CD4-positive, CD25-positive, alpha-beta regulatory T cell (primary cell): Measurements from ENCODE around the gene GYPC. TPM values are rescaled to one million over a fixed set of nuclear protein-coding genes. Genes with fewer than 3 reads are reported as not detected.
"Not testable (repeated sequence)": the region's sequence is repeated elsewhere in the genome, so short reads cannot be mapped to it uniquely, and the experiment has no call there.

Experiments used
- ATAC-seq, 2 donors: fragments of 150-1000 bp; cut with Tn5 transposase; one replicate each; pipeline ENCODE4 v1.10.0; 2021; ENCODE audit warnings: low read depth in 2 of 2, moderate number of reproducible peaks in 2 of 2, moderate library complexity in 1 of 2
- DNase-seq, 3 donors: peaks; one replicate each; pipeline versions ENCODE4 v3.0.0 to v3.0.0-alpha.2; 2012 to 2022; ENCODE audit warnings: mixed read lengths in 1 of 3
- H3K27ac ChIP-seq: one replicate; pipeline ENCODE4 v1.7.0; 2013; ENCODE audit warnings: mild to moderate bottlenecking, low read length; ENCODE audit not compliant: insufficient read depth, poor library complexity, severe bottlenecking
- H3K27me3 ChIP-seq: one replicate; pipeline ENCODE4 v1.7.0; 2013; ENCODE audit warnings: low read length; ENCODE audit not compliant: control insufficient read depth, insufficient read depth
- H3K36me3 ChIP-seq: one replicate; pipeline ENCODE4 v1.7.0; 2013; ENCODE audit warnings: mild to moderate bottlenecking, low read length, moderate library complexity; ENCODE audit not compliant: control insufficient read depth, insufficient read depth
- H3K4me1 ChIP-seq: 2 replicates; pipeline ENCODE4 v1.7.0; 2013; ENCODE audit warnings: mild to moderate bottlenecking, low read length; ENCODE audit not compliant: insufficient read depth, control insufficient read depth, poor library complexity, severe bottlenecking
- H3K4me3 ChIP-seq: one replicate; pipeline ENCODE4 v1.7.0; 2013; ENCODE audit warnings: low read depth, mild to moderate bottlenecking, low read length, moderate library complexity
- H3K9me3 ChIP-seq, 2 experiments: 1 replicate in 1 of 2; 2 replicates in 1 of 2; pipeline ENCODE4 v1.7.0; 2013; ENCODE audit warnings: low read length in 2 of 2, mild to moderate bottlenecking in 1 of 2, moderate library complexity in 1 of 2; ENCODE audit not compliant: control insufficient read depth in 2 of 2
- H3K27ac Mint-ChIP-seq, 3 donors: one replicate each; pipeline ENCODE4 v1.8.0; 2020 to 2022; ENCODE audit warnings: mild to moderate bottlenecking in 3 of 3, mixed read lengths in 3 of 3, moderate library complexity in 2 of 3
- H3K27me3 Mint-ChIP-seq: one replicate; pipeline ENCODE4 v1.8.0; 2022; ENCODE audit warnings: mild to moderate bottlenecking, mixed read lengths
- H3K36me3 Mint-ChIP-seq: one replicate; pipeline ENCODE4 v1.8.0; 2020; ENCODE audit warnings: mixed read lengths
- H3K4me1 Mint-ChIP-seq, 4 donors: one replicate each; pipeline ENCODE4 v1.8.0; 2020 to 2022; ENCODE audit warnings: mixed read lengths in 4 of 4, mild to moderate bottlenecking in 1 of 4
- H3K4me3 Mint-ChIP-seq, 4 donors: one replicate each; pipeline ENCODE4 v1.8.0; 2020 to 2022; ENCODE audit warnings: mild to moderate bottlenecking in 4 of 4, mixed read lengths in 4 of 4, moderate library complexity in 3 of 4
- H3K9me3 Mint-ChIP-seq, 7 donors: one replicate each; pipeline ENCODE4 v1.8.0; 2020 to 2022; ENCODE audit warnings: mixed read lengths in 7 of 7, mild to moderate bottlenecking in 3 of 7, moderate library complexity in 2 of 7
- polyA plus RNA-seq, 4 donors: library from polyadenylated mRNA; unstranded; fragments of 300-500 nt; fragmentation: Illumina TruSeq; gene quantifications; one replicate each; pipeline ENCODE4 v1.2.3, GENCODE V29; 2021
- total RNA-seq: library from RNA; stranded (reverse); gene quantifications from one replicate; pipeline ENCODE4 v1.2.3, GENCODE V29; 2022

GYPC gene
- total and polyA plus RNA-seq, 5 donors from 2014 or later = 75.2 to 210 (median 186) TPM

- not testable (repeated sequence) for H3K27me3 ChIP-seq, H3K4me1 ChIP-seq, H3K9me3 ChIP-seq, H3K4me3 ChIP-seq, H3K9me3 Mint-ChIP-seq, H3K27ac Mint-ChIP-seq, H3K36me3 ChIP-seq, H3K27ac ChIP-seq, ATAC-seq, H3K36me3 Mint-ChIP-seq, H3K4me3 Mint-ChIP-seq, H3K27me3 Mint-ChIP-seq, DNase-seq, H3K4me1 Mint-ChIP-seq
Observed at GRCh38 chr2:126717277-126717676, 61.3 kb downstream of the GYPC start.

- peaks cover 7% of the 10 kb centered on the region for H3K27me3 Mint-ChIP-seq
- no peak for ATAC-seq
- Histone ChIP-seq H3K4me1 (no peaks in the 10 kb centered on the region), H3K27ac (no peak overlapping the region), H3K27me3 (no peaks in the 10 kb centered on the region), H3K36me3 (no peaks in the 10 kb centered on the region), H3K4me3 (no peak overlapping the region), H3K9me3 (no peaks in the 10 kb centered on the region)
- no peak for DNase-seq
- H3K4me3 Mint-ChIP-seq = no peak overlapping the region
- no peaks in the 10 kb centered on the region for H3K4me1 Mint-ChIP-seq
- peaks cover 0 to 6% (median 0%) of the 10 kb centered on the region in 7 donors for H3K9me3 Mint-ChIP-seq
- no peaks in the 10 kb centered on the region for H3K36me3 Mint-ChIP-seq
- H3K27ac Mint-ChIP-seq = no peak overlapping the region
Observed at GRCh38 chr2:126717928-126718327, 62.0 kb downstream of the GYPC start.

DNA sequence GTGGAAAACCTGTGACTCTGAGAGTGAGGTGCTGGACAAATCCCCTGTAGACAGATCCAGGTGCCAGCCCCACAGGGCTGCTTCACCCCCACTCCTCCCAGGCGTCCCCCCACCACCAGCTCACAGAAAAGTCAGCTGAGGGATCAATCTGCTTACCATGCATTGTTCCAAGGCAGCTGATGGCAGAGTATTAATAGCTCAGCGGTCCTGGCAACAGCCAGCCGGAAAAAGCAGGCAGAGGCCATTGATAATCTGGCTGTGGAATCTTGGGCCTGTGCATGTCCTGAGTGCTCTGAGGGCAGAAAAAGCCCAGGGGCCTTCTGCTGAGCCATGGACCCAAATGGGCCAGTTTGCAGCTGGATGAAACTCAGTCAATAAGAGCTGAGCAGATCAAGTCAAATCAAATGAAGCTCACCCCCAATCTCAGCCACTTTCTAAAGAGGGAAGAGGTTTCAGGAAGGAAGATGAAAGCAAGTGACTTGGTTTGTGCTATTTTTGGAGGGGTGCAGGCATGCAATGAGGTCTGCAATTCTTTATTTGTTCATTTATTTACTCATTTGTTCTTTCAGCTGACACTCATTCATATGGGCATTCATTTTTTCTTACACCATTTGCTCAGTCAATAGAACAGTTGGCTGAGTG lies 63.4 kb downstream of the GYPC start:
- DNase-seq (no peak), ATAC-seq (no peak)
- peaks cover 7% of the 10 kb centered on the region for H3K27me3 Mint-ChIP-seq
- Histone ChIP-seq H3K4me3 (no peak overlapping the region), H3K27me3 (peaks cover 5% of the 10 kb centered on the region), H3K4me1 (no peaks in the 10 kb centered on the region), H3K36me3 (no peaks in the 10 kb centered on the region), H3K9me3 (no peaks in the 10 kb centered on the region), H3K27ac (no peak overlapping the region)
- no peaks in the 10 kb centered on the region for H3K4me1 Mint-ChIP-seq
- H3K9me3 Mint-ChIP-seq = peaks cover 0 to 8% (median 4%) of the 10 kb centered on the region in 7 donors
- no peak overlapping the region for H3K27ac Mint-ChIP-seq
- no peak overlapping the region for H3K4me3 Mint-ChIP-seq
- H3K36me3 Mint-ChIP-seq = peaks cover 3% of the 10 kb centered on the region

- DNase-seq = no peak
- Mint-ChIP-seq H3K27me3 (peaks cover 7% of the 10 kb centered on the region), H3K27ac (no peak overlapping the region), H3K9me3 (peaks cover 0 to 9% (median 4%) of the 10 kb centered on the region in 7 donors), H3K4me1 (no peaks in the 10 kb centered on the region), H3K36me3 (peaks cover 3% of the 10 kb centered on the region), H3K4me3 (no peak overlapping the region)
- Histone ChIP-seq H3K9me3 (peaks cover 4 to 5% of the 10 kb centered on the region in 2 experiments), H3K27ac (no peak overlapping the region), H3K27me3 (peaks cover 9% of the 10 kb centered on the region), H3K36me3 (no peaks in the 10 kb centered on the region), H3K4me1 (no peaks in the 10 kb centered on the region), H3K4me3 (no peak overlapping the region)
- no peak for ATAC-seq
Observed at GRCh38 chr2:126719833-126720351, 63.9 kb downstream of the GYPC start.

- Mint-ChIP-seq H3K9me3 (peaks cover 0 to 17% (median 7%) of the 10 kb centered on the region in 7 donors), H3K27me3 (peaks cover 13% of the 10 kb centered on the region), H3K36me3 (peaks cover 3% of the 10 kb centered on the region), H3K4me1 (no peaks in the 10 kb centered on the region), H3K4me3 (no peak overlapping the region), H3K27ac (peak overlapping the region in 1 of 3 donors; percentile 37)
- Histone ChIP-seq H3K4me3 (no peak overlapping the region), H3K9me3 (peaks cover 11 to 13% of the 10 kb centered on the region in 2 experiments), H3K36me3 (no peaks in the 10 kb centered on the region), H3K4me1 (no peaks in the 10 kb centered on the region), H3K27ac (no peak overlapping the region), H3K27me3 (peaks cover 13% of the 10 kb centered on the region)
- no peak for DNase-seq
- ATAC-seq = no peak
Observed at GRCh38 chr2:126720638-126721037, 64.7 kb downstream of the GYPC start.

DNA sequence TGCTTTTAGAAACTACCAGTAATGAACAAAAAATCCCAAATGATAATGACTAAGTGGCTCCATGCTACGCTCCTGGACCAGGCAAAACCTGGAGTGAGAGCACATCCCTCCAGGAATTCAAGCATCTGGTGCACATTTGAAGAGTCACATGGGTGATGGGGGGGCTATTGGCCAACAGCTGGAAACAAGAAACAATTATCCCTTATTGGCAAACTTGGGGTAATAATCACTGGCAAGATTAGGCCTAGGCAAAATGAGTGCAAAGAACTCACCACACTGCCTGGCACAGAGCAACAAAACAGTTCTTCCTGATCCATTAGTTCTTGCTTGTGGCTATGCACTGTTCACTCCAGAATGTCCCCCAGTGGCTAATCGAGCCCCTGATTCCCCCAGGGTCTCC lies 66.1 kb downstream of the GYPC start:
- Mint-ChIP-seq H3K9me3 (peaks cover 0 to 20% (median 9%) of the 10 kb centered on the region in 7 donors), H3K4me1 (no peaks in the 10 kb centered on the region), H3K27ac (no peak overlapping the region), H3K27me3 (peaks cover 20% of the 10 kb centered on the region), H3K36me3 (peaks cover 3% of the 10 kb centered on the region), H3K4me3 (no peak overlapping the region)
- H3K36me3 ChIP-seq = no peaks in the 10 kb centered on the region
- no peak overlapping the region for H3K4me3 ChIP-seq
- no peak overlapping the region for H3K27ac ChIP-seq
- H3K4me1 ChIP-seq = no peaks in the 10 kb centered on the region
- H3K9me3 ChIP-seq = peaks cover 12 to 15% of the 10 kb centered on the region in 2 experiments
- no peak for ATAC-seq
- H3K27me3 ChIP-seq = peaks cover 13% of the 10 kb centered on the region
- DNase-seq = no peak

DNA sequence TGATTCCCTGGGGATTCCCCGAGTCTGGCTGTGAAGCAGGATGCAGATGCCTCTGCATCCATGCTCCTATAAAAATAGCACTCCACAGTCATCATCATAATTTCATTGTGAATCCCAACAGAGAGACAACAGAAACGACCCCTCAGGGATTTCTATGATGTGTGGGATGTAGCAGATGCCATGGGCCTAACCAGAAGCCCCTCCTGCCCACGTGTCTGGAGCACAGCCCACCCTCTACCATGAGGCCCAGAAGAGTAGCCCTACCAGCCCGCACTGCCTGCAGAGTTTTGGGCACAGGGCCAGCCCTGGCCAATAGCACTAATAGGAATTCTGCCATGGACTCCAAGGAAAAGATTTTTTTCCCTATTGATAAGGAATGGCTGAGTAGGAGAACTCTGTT lies 66.6 kb downstream of the GYPC start:
- ATAC-seq (no peak), DNase-seq (no peak)
- Histone ChIP-seq H3K36me3 (no peaks in the 10 kb centered on the region), H3K4me1 (no peaks in the 10 kb centered on the region), H3K27ac (no peak overlapping the region), H3K4me3 (no peak overlapping the region), H3K27me3 (peaks cover 13% of the 10 kb centered on the region), H3K9me3 (peaks cover 12 to 15% of the 10 kb centered on the region in 2 experiments)
- Mint-ChIP-seq H3K9me3 (peaks cover 0 to 20% (median 9%) of the 10 kb centered on the region in 7 donors), H3K4me1 (no peaks in the 10 kb centered on the region), H3K4me3 (no peak overlapping the region), H3K27ac (no peak overlapping the region), H3K36me3 (peaks cover 3% of the 10 kb centered on the region), H3K27me3 (peaks cover 20% of the 10 kb centered on the region)

DNA sequence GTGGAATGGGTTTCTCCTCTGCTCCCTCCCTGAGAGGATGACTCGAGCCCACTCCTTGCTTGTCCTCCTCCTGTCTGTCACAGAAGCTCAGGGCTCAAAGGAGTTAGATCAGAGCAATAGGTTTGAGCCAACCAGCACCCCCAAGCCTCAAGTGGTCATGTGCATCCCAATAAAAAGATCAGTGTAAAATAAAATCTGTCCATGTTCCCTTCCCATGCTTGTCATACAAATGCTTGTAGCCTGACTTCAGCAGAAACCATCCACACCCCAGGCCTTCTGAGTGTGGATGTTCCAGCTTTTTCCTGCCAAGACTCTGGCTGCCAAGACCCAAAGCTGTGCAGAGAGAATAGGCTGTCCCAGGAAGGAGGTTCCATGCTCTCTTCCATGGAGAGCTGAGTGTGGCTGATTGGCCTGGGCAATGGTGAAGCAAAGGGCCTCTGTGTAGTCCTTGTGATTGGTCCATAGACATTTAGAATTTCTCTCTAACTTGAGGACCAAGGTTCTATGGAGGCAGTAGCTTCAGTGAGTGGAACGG lies 67.4 kb downstream of the GYPC start:
- no peak for ATAC-seq
- Histone ChIP-seq H3K9me3 (peaks cover 12 to 15% of the 10 kb centered on the region in 2 experiments), H3K4me1 (no peaks in the 10 kb centered on the region), H3K4me3 (no peak overlapping the region), H3K27me3 (peaks cover 13% of the 10 kb centered on the region), H3K27ac (no peak overlapping the region), H3K36me3 (no peaks in the 10 kb centered on the region)
- Mint-ChIP-seq H3K36me3 (peaks cover 3% of the 10 kb centered on the region), H3K9me3 (peaks cover 0 to 20% (median 9%) of the 10 kb centered on the region in 7 donors), H3K27me3 (peaks cover 13% of the 10 kb centered on the region), H3K27ac (no peak overlapping the region), H3K4me1 (no peaks in the 10 kb centered on the region), H3K4me3 (no peak overlapping the region)
- no peak for DNase-seq
